ENCODE data around the gene KRTCAP2. TPM values are rescaled to one million over a fixed set of nuclear protein-coding genes. Genes with fewer than 3 reads are reported as not detected.
A peak's percentile ranks its signal among the peaks of the same experiment; 100 is the strongest.

Gene KRTCAP2
- total RNA-seq, 1 experiment from 2014 or later = 177 TPM

- peak; percentile 78 for DNase-seq (ENCODE audit: low spot score)
Measured at GRCh38 chr1:155125946-155126555, 47.1 kb downstream of the KRTCAP2 start.

GRCh38 chr1:155125511-155125945, 47.6 kb downstream of the KRTCAP2 start:
- in situ Hi-C loops (cut with HindIII; ENCODE audit: low sequenced_read_pairs) = no loop called here
- peak; percentile 29 for DNase-seq (ENCODE audit: low spot score)

More at GRCh38 chr1:155125946-155126555, 47.1 kb downstream of the KRTCAP2 start:
- in situ Hi-C loops (cut with HindIII; ENCODE audit: low sequenced_read_pairs) = no loop called here

DNA sequence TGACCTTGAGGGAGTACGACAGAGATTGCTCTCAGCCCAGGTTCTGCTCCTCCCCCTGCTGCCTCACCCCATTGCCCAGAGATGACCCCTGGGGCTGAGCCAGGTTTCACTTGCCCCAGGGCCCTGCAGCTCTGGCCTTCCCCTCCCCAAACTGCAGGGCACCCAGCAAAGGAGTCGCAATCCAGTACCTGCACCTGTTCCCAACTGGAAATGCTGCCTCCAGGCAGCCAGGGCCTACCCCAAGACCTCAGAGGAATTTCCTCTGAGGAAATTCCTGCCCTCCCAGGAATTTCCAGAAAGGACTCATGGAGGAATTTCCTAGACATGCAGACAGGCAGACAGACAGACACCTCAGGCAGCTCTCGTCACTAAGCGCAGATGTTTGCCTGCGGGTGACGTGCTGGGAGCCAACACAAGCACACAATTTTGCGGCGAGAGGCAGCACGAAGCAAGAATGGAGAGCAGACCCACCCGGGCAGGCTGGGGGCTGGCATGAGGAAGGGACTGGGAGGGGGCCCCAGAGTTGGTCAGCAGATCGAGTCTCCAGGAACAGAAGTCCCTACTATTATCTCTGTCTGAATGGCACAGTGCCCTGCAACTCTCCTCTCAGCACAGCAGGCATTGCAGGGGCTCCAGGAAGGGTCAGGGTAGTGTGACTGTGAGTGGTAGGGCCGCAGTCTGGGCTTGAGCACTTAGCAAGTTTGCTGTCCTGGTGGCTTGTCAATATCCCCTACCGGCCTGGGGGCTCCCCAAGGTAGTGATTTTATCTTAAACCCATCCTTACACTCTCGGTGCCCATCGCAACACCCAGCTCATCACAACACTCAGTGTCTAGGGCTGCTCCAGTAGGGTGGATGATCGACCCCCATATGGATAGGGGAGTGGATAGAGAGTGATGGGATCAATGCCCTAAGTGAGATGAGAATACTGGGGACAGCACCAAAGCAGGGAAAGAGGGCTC, 48.3 kb downstream of the KRTCAP2 start:
- in situ Hi-C loops (cut with HindIII; ENCODE audit: low sequenced_read_pairs) = no loop called here
- DNase-seq (ENCODE audit: low spot score) = no peak

DNA sequence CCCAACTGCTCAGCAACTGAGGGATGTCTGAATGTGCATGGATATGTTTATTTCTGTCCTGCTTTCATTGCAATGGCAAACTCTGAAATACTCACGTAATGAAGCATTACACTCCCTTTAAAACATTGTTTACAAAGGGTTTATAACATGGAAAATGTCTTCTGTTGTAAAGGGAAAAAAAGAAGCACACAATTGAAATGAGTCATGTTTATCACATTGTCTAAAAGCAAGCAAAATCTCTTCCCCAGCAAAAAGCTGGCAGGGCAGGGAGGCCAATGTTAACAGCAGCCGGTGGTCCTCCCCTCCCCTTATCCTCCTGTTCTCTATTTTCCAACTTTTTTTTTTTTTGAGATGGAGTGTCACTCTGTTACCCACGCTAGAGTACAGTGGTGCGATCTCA, 49.3 kb downstream of the KRTCAP2 start:
- no peak for DNase-seq (ENCODE audit: low spot score)
- in situ Hi-C loops (cut with HindIII; ENCODE audit: low sequenced_read_pairs) = no loop called here

- in situ Hi-C loops (cut with HindIII; ENCODE audit: low sequenced_read_pairs) = no loop called here
Measured at GRCh38 chr1:155122308-155122707, 50.8 kb downstream of the KRTCAP2 start.

GRCh38 chr1:155121249-155121648, 51.9 kb downstream of the KRTCAP2 start:
- in situ Hi-C loops (cut with HindIII; ENCODE audit: low sequenced_read_pairs) = no loop called here
- DNase-seq (ENCODE audit: low spot score) = no peak

More at GRCh38 chr1:155122308-155122707, 50.8 kb downstream of the KRTCAP2 start:
- DNase-seq (ENCODE audit: low spot score) = no peak

- DNase-seq (ENCODE audit: low spot score) = no peak
- in situ Hi-C loops (cut with HindIII; ENCODE audit: low sequenced_read_pairs) = no loop called here
Measured at GRCh38 chr1:155120253-155120652, 52.9 kb downstream of the KRTCAP2 start.

Other genes with a start within 250 kb of the KRTCAP2 start
- gene PMVK, start 236.6 kb downstream of the KRTCAP2 start, total RNA-seq (2014; rRNA removed; shearing (Covaris generic)) = 66.5 and 70.3 TPM in 2 replicates
- gene PBXIP1, start 217.2 kb downstream of the KRTCAP2 start, total RNA-seq (2014; rRNA removed; shearing (Covaris generic)) = 25.9 and 36.5 TPM in 2 replicates
- 16.9 and 24.2 TPM in 2 replicates for gene PYGO2, start 211.5 kb downstream of the KRTCAP2 start, total RNA-seq (2014; rRNA removed; shearing (Covaris generic))
- gene SHC1, start 202.6 kb downstream of the KRTCAP2 start, total RNA-seq (2014; rRNA removed; shearing (Covaris generic)) = 204 and 265 TPM in 2 replicates
- 187 and 192 TPM in 2 replicates for gene CKS1B, start 198.6 kb downstream of the KRTCAP2 start, total RNA-seq (2014; rRNA removed; shearing (Covaris generic))
- gene FLAD1, start 190.0 kb downstream of the KRTCAP2 start, total RNA-seq (2014; rRNA removed; shearing (Covaris generic)) = 39.9 and 49.4 TPM in 2 replicates
- gene LENEP, start 179.7 kb downstream of the KRTCAP2 start, total RNA-seq (2014; rRNA removed; shearing (Covaris generic)) = 0.74 TPM in 1 of 2 replicates, not detected in the other
- gene ZBTB7B, start 170.5 kb downstream of the KRTCAP2 start, total RNA-seq (2014; rRNA removed; shearing (Covaris generic)) = 30.6 and 33.0 TPM in 2 replicates
- gene DCST2, start 139.5 kb downstream of the KRTCAP2 start, total RNA-seq (2014; rRNA removed; shearing (Covaris generic)) = 0.31 TPM in 1 of 2 replicates, not detected in the other
- gene DCST1, start 139.5 kb downstream of the KRTCAP2 start, total RNA-seq (2014; rRNA removed; shearing (Covaris generic)) = not detected in 2 replicates
- gene ADAM15, start 122.0 kb downstream of the KRTCAP2 start, total RNA-seq (2014; rRNA removed; shearing (Covaris generic)) = 82.2 and 92.9 TPM in 2 replicates
- gene EFNA4, start 109.6 kb downstream of the KRTCAP2 start, total RNA-seq (2014; rRNA removed; shearing (Covaris generic)) = 14.0 and 26.2 TPM in 2 replicates
- 3.3 and 5.1 TPM in 2 replicates for gene EFNA3, start 94.5 kb downstream of the KRTCAP2 start, total RNA-seq (2014; rRNA removed; shearing (Covaris generic))
- gene EFNA1, start 45.4 kb downstream of the KRTCAP2 start, total RNA-seq (2014; rRNA removed; shearing (Covaris generic)) = 2.8 and 5.3 TPM in 2 replicates
- 15.9 and 19.8 TPM in 2 replicates for gene SLC50A1, start 37.5 kb downstream of the KRTCAP2 start, total RNA-seq (2014; rRNA removed; shearing (Covaris generic))
- 83.3 and 104 TPM in 2 replicates for gene DPM3, start 32.8 kb downstream of the KRTCAP2 start, total RNA-seq (2014; rRNA removed; shearing (Covaris generic))
- gene TRIM46, start 545 bp upstream of the KRTCAP2 start, total RNA-seq (2014; rRNA removed; shearing (Covaris generic)) = 0.14 and 0.37 TPM in 2 replicates
- 75.4 and 79.8 TPM in 2 replicates for gene THBS3, start 34.6 kb upstream of the KRTCAP2 start, total RNA-seq (2014; rRNA removed; shearing (Covaris generic))
- 125 and 126 TPM in 2 replicates for gene MTX1, start 35.4 kb upstream of the KRTCAP2 start, total RNA-seq (2014; rRNA removed; shearing (Covaris generic))
- gene ENTREP3, start 82.2 kb upstream of the KRTCAP2 start, total RNA-seq (2014; rRNA removed; shearing (Covaris generic)) = 5.4 and 7.3 TPM in 2 replicates
- 24.3 and 49.0 TPM in 2 replicates for gene SCAMP3, start 89.1 kb upstream of the KRTCAP2 start, total RNA-seq (2014; rRNA removed; shearing (Covaris generic))
- 32.1 and 47.4 TPM in 2 replicates for gene CLK2, start 100.2 kb upstream of the KRTCAP2 start, total RNA-seq (2014; rRNA removed; shearing (Covaris generic))
- gene HCN3, start 104.2 kb upstream of the KRTCAP2 start, total RNA-seq (2014; rRNA removed; shearing (Covaris generic)) = 1.1 and 3.3 TPM in 2 replicates
- not detected in 2 replicates for gene PKLR, start 128.1 kb upstream of the KRTCAP2 start, total RNA-seq (2014; rRNA removed; shearing (Covaris generic))
- 357 and 361 TPM in 2 replicates for gene FDPS, start 135.6 kb upstream of the KRTCAP2 start, total RNA-seq (2014; rRNA removed; shearing (Covaris generic))
- 23.9 and 35.0 TPM in 2 replicates for gene RUSC1, start 147.6 kb upstream of the KRTCAP2 start, total RNA-seq (2014; rRNA removed; shearing (Covaris generic))

Data from G401 (cell line).